Left ventricle myocardium inferior (tissue), 1 donor: ENCODE measurements around the gene DRC7. TPM values are rescaled to one million over a fixed set of nuclear protein-coding genes. Genes with fewer than 3 reads are reported as not detected.

Experiments
- DNase-seq: peaks from one replicate; pipeline ENCODE4 v3.0.0-alpha.2; 2020
- H3K27ac ChIP-seq: fragments of 200-600 bp; replicated peaks from 2 replicates; pipeline ENCODE4 v1.8.0; 2021
- H3K27me3 ChIP-seq: fragments of 200-600 bp; 2 replicates; pipeline ENCODE4 v1.8.0; 2021; ENCODE audit warnings: low read depth
- H3K36me3 ChIP-seq: fragments of 200-600 bp; 2 replicates; pipeline ENCODE4 v1.8.0; 2021
- H3K4me1 ChIP-seq: fragments of 200-600 bp; 2 replicates; pipeline ENCODE4 v1.8.0; 2021
- H3K4me3 ChIP-seq: fragments of 200-600 bp; 2 replicates; pipeline ENCODE4 v1.8.0; 2021; ENCODE audit warnings: mild to moderate bottlenecking, moderate library complexity
- H3K9me3 ChIP-seq: fragments of 200-600 bp; replicated peaks from 2 replicates; pipeline ENCODE4 v1.8.0; 2021
- intact Hi-C: fragments of 100-400 bp; cut with micrococcal nuclease; formaldehyde crosslinking; loops from one replicate; pipeline ENCODE4 v1.11.0; 2022
- total RNA-seq: library from RNA; stranded (reverse); fragmentation: NEBNext Ultra II Directional; extraction: Animal tissue kit (Norgen Biotek cat#: 25700); gene quantifications from one replicate; pipeline ENCODE4 v1.2.1, GENCODE V29; 2021
- TF ChIP-seq, protein P1 (sequence below): fragments of 200-600 bp; IDR thresholded peaks from 2 replicates; pipeline ENCODE4 v1.8.0; 2021; ENCODE audit warnings: antibody characterized with exemption, mild to moderate bottlenecking, borderline replicate concordance
- donor health status: DM: no; HTN: yes; CAD: no; lungs with severe emphysema.

DRC7 gene
- total RNA-seq, 1 donor from 2014 or later = not detected

- H3K27ac ChIP-seq = no peak overlapping the region
- intact Hi-C loops = no loop called here
- peaks cover 80% of the 10 kb centered on the region for H3K36me3 ChIP-seq
- H3K27me3 ChIP-seq = no peaks in the 10 kb centered on the region
- DNase-seq = no peak
- no peaks in the 10 kb centered on the region for H3K9me3 ChIP-seq
- H3K4me3 ChIP-seq = no peak overlapping the region
- peaks cover 18% of the 10 kb centered on the region for H3K4me1 ChIP-seq
- TF ChIP-seq, protein P1, sequence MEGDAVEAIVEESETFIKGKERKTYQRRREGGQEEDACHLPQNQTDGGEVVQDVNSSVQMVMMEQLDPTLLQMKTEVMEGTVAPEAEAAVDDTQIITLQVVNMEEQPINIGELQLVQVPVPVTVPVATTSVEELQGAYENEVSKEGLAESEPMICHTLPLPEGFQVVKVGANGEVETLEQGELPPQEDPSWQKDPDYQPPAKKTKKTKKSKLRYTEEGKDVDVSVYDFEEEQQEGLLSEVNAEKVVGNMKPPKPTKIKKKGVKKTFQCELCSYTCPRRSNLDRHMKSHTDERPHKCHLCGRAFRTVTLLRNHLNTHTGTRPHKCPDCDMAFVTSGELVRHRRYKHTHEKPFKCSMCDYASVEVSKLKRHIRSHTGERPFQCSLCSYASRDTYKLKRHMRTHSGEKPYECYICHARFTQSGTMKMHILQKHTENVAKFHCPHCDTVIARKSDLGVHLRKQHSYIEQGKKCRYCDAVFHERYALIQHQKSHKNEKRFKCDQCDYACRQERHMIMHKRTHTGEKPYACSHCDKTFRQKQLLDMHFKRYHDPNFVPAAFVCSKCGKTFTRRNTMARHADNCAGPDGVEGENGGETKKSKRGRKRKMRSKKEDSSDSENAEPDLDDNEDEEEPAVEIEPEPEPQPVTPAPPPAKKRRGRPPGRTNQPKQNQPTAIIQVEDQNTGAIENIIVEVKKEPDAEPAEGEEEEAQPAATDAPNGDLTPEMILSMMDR = no peak
Measured at GRCh38 chr16:57763285-57764005, 68.8 kb downstream of the DRC7 start.

GRCh38 chr16:57764006-57764340, 69.4 kb downstream of the DRC7 start:
- intact Hi-C loops = no loop called here
- peaks cover 85% of the 10 kb centered on the region for H3K36me3 ChIP-seq
- H3K4me1 ChIP-seq = peaks cover 17% of the 10 kb centered on the region
- TF ChIP-seq, protein P1 = no peak
- no peak overlapping the region for H3K4me3 ChIP-seq
- no peak for DNase-seq
- H3K27me3 ChIP-seq = no peaks in the 10 kb centered on the region
- no peaks in the 10 kb centered on the region for H3K9me3 ChIP-seq
- no peak overlapping the region for H3K27ac ChIP-seq

DNA sequence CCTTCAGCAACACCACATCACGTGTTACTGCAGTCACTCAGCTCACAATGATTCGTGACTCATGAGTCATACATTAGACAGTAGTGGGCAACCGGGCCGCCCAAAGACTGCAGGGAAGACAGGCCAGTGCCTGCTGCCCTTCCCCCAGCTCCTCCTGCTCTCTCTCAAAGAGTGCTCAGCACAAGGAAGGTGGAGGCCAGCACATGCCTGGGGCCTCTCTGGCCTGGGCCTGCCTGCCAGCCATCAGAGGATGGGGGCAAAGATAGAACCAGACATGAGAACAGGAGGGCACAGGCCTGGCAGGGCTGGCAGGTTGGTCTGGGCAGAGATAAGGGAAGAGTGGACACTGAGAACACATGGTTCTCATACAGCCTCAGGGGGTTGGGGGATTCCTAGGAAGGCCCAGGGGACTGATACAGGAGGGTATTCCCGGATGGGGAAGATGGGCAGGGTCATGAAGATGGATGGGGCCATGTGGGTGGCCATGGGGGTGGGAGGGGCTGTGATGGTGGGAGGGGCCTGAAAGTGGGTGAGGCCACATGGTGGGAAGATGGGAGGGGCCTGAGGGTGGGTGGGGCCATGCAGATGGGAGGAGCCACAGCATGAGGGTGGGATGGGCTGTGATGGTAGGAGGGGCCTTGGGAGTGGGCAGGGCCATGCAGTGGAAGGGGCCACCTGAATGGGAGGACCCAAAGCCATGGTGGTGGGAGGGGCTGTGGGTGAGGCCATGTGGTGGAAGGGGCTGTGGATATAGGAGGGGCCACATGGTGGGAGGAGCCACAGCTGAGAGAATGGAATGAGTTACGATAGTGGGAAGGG, 69.9 kb downstream of the DRC7 start:
- TF ChIP-seq, protein P1 = no peak
- Histone ChIP-seq H3K27ac (no peak overlapping the region), H3K4me3 (no peak overlapping the region), H3K9me3 (no peaks in the 10 kb centered on the region), H3K4me1 (peaks cover 11% of the 10 kb centered on the region), H3K36me3 (peaks cover 91% of the 10 kb centered on the region), H3K27me3 (no peaks in the 10 kb centered on the region)
- intact Hi-C loops = no loop called here
- no peak for DNase-seq

GRCh38 chr16:57765160-57765728, 70.6 kb downstream of the DRC7 start:
- TF ChIP-seq, protein P1 = no peak
- no peak for DNase-seq
- peaks cover 92% of the 10 kb centered on the region for H3K36me3 ChIP-seq

GRCh38 chr16:57766714-57767348, 72.2 kb downstream of the DRC7 start:
- H3K27me3 ChIP-seq = no peaks in the 10 kb centered on the region
- peaks cover 4% of the 10 kb centered on the region for H3K4me1 ChIP-seq
- H3K27ac ChIP-seq = no peak overlapping the region
- no peak for DNase-seq
- H3K4me3 ChIP-seq = no peak overlapping the region
- TF ChIP-seq, protein P1 = no peak
- no peaks in the 10 kb centered on the region for H3K9me3 ChIP-seq
- intact Hi-C loops = no loop called here
- H3K36me3 ChIP-seq = peaks cover 92% of the 10 kb centered on the region

More at GRCh38 chr16:57765160-57765728, 70.6 kb downstream of the DRC7 start:
- H3K4me1 ChIP-seq = peaks cover 4% of the 10 kb centered on the region
- intact Hi-C loops = no loop called here
- no peaks in the 10 kb centered on the region for H3K9me3 ChIP-seq
- H3K4me3 ChIP-seq = no peak overlapping the region
- no peak overlapping the region for H3K27ac ChIP-seq
- no peaks in the 10 kb centered on the region for H3K27me3 ChIP-seq
